ENCODE results near the gene LIPC. TPM values are rescaled to one million over a fixed set of nuclear protein-coding genes. Genes with fewer than 3 reads are reported as not detected.

The LIPC gene
- total and polyA plus RNA-seq, 3 donors from 2014 or later, result 0.12 to 0.37 TPM; not detected in 1

GRCh38 chr15:58608129-58608590, 176.4 kb downstream of the LIPC start:
- no peak overlapping the region for H3K27ac ChIP-seq
- H3K9me3 ChIP-seq, result no peaks in the 10 kb centered on the region
- no peak overlapping the region for H3K4me3 ChIP-seq
- no peaks in the 10 kb centered on the region for H3K36me3 ChIP-seq (ENCODE audit: low read depth, missing control alignments)
- WGBS, 2 donors, result 92 to 95% methylated on average over 5 of the region's 5 CpGs
- TF ChIP-seq CTCF (IDR thresholded peaks at IDR 0.05) (no peak), POLR2A (IDR thresholded peaks at IDR 0.05) (no peak)
- intact Hi-C loops (cut with DNase I; ENCODE audit: low total_unique reads), result no loop called here
- H3K27me3 ChIP-seq, result no peaks in the 10 kb centered on the region
- no peaks in the 10 kb centered on the region for H3K4me1 ChIP-seq
- DNase-seq, result no peak

- Histone ChIP-seq H3K27me3 (no peaks in the 10 kb centered on the region), H3K27ac (no peak overlapping the region), H3K9me3 (no peaks in the 10 kb centered on the region), H3K36me3 (ENCODE audit: low read depth, missing control alignments) (no peaks in the 10 kb centered on the region), H3K4me1 (no peaks in the 10 kb centered on the region), H3K4me3 (no peak overlapping the region)
- no peak for DNase-seq
- WGBS, 2 donors, result 81 to 84% methylated on average over 1 of the region's 1 CpG
- intact Hi-C loops (cut with DNase I; ENCODE audit: low total_unique reads), result no loop called here
- TF ChIP-seq POLR2A (IDR thresholded peaks at IDR 0.05) (no peak), CTCF (IDR thresholded peaks at IDR 0.05) (no peak)
Observed at GRCh38 chr15:58608711-58609110, 176.9 kb downstream of the LIPC start.

GRCh38 chr15:58611731-58612676, 180.2 kb downstream of the LIPC start:
- TF ChIP-seq POLR2A (IDR thresholded peaks at IDR 0.05), result no peak
- no peak for TF ChIP-seq CTCF (IDR thresholded peaks at IDR 0.05)
- WGBS, 2 donors, result 93 to 98% methylated on average over 6 of the region's 6 CpGs
- no peaks in the 10 kb centered on the region for H3K27me3 ChIP-seq
- DNase-seq, result no peak
- no peaks in the 10 kb centered on the region for H3K36me3 ChIP-seq (ENCODE audit: low read depth, missing control alignments)
- intact Hi-C loops (cut with DNase I; ENCODE audit: low total_unique reads), result no loop called here
- no peak overlapping the region for H3K4me3 ChIP-seq
- H3K27ac ChIP-seq, result no peak overlapping the region
- no peaks in the 10 kb centered on the region for H3K4me1 ChIP-seq
- no peaks in the 10 kb centered on the region for H3K9me3 ChIP-seq

- DNase-seq, result no peak
- no peak overlapping the region for H3K27ac ChIP-seq
- no peak overlapping the region for H3K4me3 ChIP-seq
- WGBS, 2 donors, result 89 to 94% methylated on average over 1 of the region's 1 CpG
- no peaks in the 10 kb centered on the region for H3K9me3 ChIP-seq
- intact Hi-C loops (cut with DNase I; ENCODE audit: low total_unique reads), result no loop called here
- no peaks in the 10 kb centered on the region for H3K27me3 ChIP-seq
- no peak for TF ChIP-seq POLR2A (IDR thresholded peaks at IDR 0.05)
- TF ChIP-seq CTCF (IDR thresholded peaks at IDR 0.05), result no peak
- no peaks in the 10 kb centered on the region for H3K4me1 ChIP-seq
- H3K36me3 ChIP-seq (ENCODE audit: low read depth, missing control alignments), result no peaks in the 10 kb centered on the region
Observed at GRCh38 chr15:58616171-58616570, 184.4 kb downstream of the LIPC start.

Small RNA genes lying within 50 kb of the gene (small RNA-seq; reads per million reads assigned to genes)
- gene AC084781.2, result 0 reads per million in 2 donors

Measured in testis (tissue), 3 donors.